Measurements from ENCODE around the gene SYCP3. TPM values are rescaled to one million over a fixed set of nuclear protein-coding genes. Genes with fewer than 3 reads are reported as not detected.
A peak's percentile ranks its signal among the peaks of the same experiment; 100 is the strongest.

Gene SYCP3
- total and polyA plus RNA-seq, 4 donors, result 0.05 to 1.2 (median 0.67) TPM

GRCh38 chr12:101746661-101747060 is 7.4 kb upstream of the SYCP3 start:
- H3K4me3 ChIP-seq, result no peak overlapping the region
- H3K27me3 ChIP-seq (ENCODE audit: control insufficient read depth in 3 of 3, insufficient read depth in 3 of 3, low read length in 2 of 3), result no peaks in the 10 kb centered on the region
- WGBS, 2 donors, result 87 to 100% methylated on average over 1 of the region's 1 CpG
- H3K9me3 ChIP-seq (ENCODE audit: control insufficient read depth in 4 of 4, insufficient read depth in 3 of 4, low read length in 3 of 4), result no peaks in the 10 kb centered on the region
- no peak for ATAC-seq (ENCODE audit: insufficient read depth, low FRiP score)
- H3K9ac ChIP-seq (ENCODE audit: insufficient read depth in 1 of 2, low read length in 2 of 2), result no peak overlapping the region
- peaks cover 0 to under 1% (median 0%) of the 10 kb centered on the region in 5 donors for H3K4me1 ChIP-seq (ENCODE audit: control insufficient read depth in 5 of 5, insufficient read depth in 5 of 5, low read length in 5 of 5)
- peak in 2 of 3 donors; percentile 12 to 13 for DNase-seq
- peaks cover 12 to 25% (median 22%) of the 10 kb centered on the region in 4 donors for H3K36me3 ChIP-seq (ENCODE audit: control insufficient read depth in 4 of 4, insufficient read depth in 4 of 4, low read length in 4 of 4)
- H3K27ac ChIP-seq (ENCODE audit: low read depth in 1 of 2, low read length in 1 of 2), result no peak overlapping the region
- TF ChIP-seq, protein P1, sequence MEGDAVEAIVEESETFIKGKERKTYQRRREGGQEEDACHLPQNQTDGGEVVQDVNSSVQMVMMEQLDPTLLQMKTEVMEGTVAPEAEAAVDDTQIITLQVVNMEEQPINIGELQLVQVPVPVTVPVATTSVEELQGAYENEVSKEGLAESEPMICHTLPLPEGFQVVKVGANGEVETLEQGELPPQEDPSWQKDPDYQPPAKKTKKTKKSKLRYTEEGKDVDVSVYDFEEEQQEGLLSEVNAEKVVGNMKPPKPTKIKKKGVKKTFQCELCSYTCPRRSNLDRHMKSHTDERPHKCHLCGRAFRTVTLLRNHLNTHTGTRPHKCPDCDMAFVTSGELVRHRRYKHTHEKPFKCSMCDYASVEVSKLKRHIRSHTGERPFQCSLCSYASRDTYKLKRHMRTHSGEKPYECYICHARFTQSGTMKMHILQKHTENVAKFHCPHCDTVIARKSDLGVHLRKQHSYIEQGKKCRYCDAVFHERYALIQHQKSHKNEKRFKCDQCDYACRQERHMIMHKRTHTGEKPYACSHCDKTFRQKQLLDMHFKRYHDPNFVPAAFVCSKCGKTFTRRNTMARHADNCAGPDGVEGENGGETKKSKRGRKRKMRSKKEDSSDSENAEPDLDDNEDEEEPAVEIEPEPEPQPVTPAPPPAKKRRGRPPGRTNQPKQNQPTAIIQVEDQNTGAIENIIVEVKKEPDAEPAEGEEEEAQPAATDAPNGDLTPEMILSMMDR (IDR thresholded peaks at IDR 0.05; ENCODE audit: control extremely low read depth, extremely low read depth), result no peak

DNA sequence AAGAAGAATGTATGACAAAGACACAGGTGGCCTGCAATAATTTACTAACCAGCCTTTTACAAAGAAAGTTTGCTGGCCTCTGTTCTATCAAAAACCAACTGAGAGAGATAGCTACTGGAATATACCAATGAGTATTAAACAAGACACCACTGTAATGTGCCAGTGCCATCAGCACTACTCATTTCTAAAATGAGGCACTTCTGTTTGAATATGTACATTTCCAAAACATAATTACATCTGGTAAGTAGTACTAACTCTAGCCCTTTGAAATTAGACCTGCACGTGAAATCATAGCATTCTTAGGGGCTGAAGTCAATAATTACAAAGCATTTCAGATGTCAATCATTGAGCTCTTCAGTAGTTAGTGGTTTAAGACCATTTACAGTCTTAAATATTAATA is 6.9 kb upstream of the SYCP3 start:
- Histone ChIP-seq H3K27ac (ENCODE audit: low read depth in 1 of 2, low read length in 1 of 2) (no peak overlapping the region), H3K4me1 (ENCODE audit: control insufficient read depth in 5 of 5, insufficient read depth in 5 of 5, low read length in 5 of 5) (no peaks in the 10 kb centered on the region), H3K9ac (ENCODE audit: insufficient read depth in 1 of 2, low read length in 2 of 2) (no peak overlapping the region), H3K4me3 (no peak overlapping the region), H3K9me3 (ENCODE audit: control insufficient read depth in 4 of 4, insufficient read depth in 3 of 4, low read length in 3 of 4) (no peaks in the 10 kb centered on the region), H3K27me3 (ENCODE audit: control insufficient read depth in 3 of 3, insufficient read depth in 3 of 3, low read length in 2 of 3) (no peaks in the 10 kb centered on the region), H3K36me3 (ENCODE audit: control insufficient read depth in 4 of 4, insufficient read depth in 4 of 4, low read length in 4 of 4) (peaks cover 7 to 27% (median 20%) of the 10 kb centered on the region in 4 donors)
- TF ChIP-seq, protein P1 (IDR thresholded peaks at IDR 0.05; ENCODE audit: control extremely low read depth, extremely low read depth), result no peak
- DNase-seq (no peak), ATAC-seq (ENCODE audit: insufficient read depth, low FRiP score) (no peak)
- WGBS, 2 donors, result 79 to 91% methylated on average over 1 of the region's 1 CpG

- Histone ChIP-seq H3K4me3 (no peak overlapping the region), H3K36me3 (ENCODE audit: control insufficient read depth in 4 of 4, insufficient read depth in 4 of 4, low read length in 4 of 4) (peaks cover 5 to 28% (median 19%) of the 10 kb centered on the region in 4 donors), H3K4me1 (ENCODE audit: control insufficient read depth in 5 of 5, insufficient read depth in 5 of 5, low read length in 5 of 5) (no peaks in the 10 kb centered on the region), H3K27me3 (ENCODE audit: control insufficient read depth in 3 of 3, insufficient read depth in 3 of 3, low read length in 2 of 3) (no peaks in the 10 kb centered on the region), H3K27ac (ENCODE audit: low read depth in 1 of 2, low read length in 1 of 2) (no peak overlapping the region), H3K9ac (ENCODE audit: insufficient read depth in 1 of 2, low read length in 2 of 2) (no peak overlapping the region), H3K9me3 (ENCODE audit: control insufficient read depth in 4 of 4, insufficient read depth in 3 of 4, low read length in 3 of 4) (no peaks in the 10 kb centered on the region)
- WGBS, 2 donors, result 84 to 87% methylated on average over 3 of the region's 3 CpGs
- ATAC-seq (ENCODE audit: insufficient read depth, low FRiP score), result no peak
- TF ChIP-seq, protein P1 (IDR thresholded peaks at IDR 0.05; ENCODE audit: control extremely low read depth, extremely low read depth), result no peak
- DNase-seq, result no peak
These were observed 6.2 kb upstream of the SYCP3 start for GRCh38 chr12:101745481-101745880.
